Activated naive CD4-positive, alpha-beta T cell treated with anti-CD3 and anti-CD28 coated beads, Interleukin-2, amount 50 U/mL, for 16 hours (primary cell): Measurements from ENCODE around the gene TP63.
"Not testable (repeated sequence)": the region's sequence is repeated elsewhere in the genome, so short reads cannot be mapped to it uniquely, and the experiment has no call there.

Experiments used
- DNase-seq: peaks from one replicate; pipeline ENCODE4 v3.0.0-alpha.2; 2020

Gene TP63

DNA sequence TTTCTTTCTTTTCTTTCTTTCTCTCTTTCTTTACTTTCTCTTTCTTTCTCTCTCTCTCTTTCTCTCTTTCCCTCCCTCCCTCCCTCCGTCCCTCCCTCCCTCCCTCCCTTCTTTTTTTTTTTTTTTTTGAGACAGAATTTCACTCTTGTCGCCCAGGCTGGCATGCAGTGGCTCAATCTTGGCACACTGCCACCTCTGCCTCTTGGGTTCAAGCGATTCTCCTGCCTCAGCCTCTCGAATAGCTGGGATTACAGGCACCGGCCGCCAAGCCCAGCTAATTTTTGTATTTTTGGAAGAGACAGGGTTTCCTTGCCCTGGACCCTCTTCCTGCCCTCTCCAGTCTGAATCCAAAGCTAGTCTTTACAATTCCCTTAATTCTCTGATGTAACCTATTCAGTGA lies 102.9 kb downstream of the TP63 start:
- no peak for DNase-seq

DNA sequence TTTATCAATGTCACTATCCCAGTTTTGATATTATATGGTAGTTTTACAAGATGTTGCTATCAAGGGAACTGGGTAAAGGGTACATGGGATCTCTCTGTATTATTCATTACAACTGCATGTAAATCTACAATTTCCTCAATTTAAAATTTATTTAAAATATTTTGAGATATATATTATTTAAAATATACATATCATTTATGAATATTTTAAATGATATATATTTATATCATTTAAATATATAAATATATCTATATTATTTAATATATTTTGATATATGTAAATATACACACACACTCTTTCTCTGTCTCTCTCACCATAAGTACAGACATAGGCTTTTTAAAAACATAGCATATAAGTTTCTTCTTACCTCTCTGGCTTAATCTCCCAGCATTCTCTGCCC lies 104.7 kb downstream of the TP63 start:
- DNase-seq, result no peak

DNA sequence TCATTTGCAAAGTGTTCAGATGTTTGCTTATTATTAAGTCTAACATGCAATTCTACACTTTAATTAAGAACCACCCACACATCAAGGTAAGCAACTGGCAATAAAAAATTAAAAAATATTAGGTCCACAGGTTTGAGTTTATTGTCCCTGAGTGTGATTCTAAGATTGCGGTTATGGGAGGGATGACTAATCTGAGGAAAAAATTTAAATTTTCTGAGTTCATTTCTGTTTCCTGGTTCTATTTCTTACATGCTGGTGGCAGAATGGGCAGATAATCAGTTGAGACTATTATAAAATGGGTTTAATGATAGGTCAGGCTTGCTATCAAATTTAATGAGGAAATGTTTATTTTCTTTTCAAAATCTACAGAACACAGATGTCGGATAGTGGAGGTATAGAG lies 105.9 kb downstream of the TP63 start:
- DNase-seq, result no peak

DNA sequence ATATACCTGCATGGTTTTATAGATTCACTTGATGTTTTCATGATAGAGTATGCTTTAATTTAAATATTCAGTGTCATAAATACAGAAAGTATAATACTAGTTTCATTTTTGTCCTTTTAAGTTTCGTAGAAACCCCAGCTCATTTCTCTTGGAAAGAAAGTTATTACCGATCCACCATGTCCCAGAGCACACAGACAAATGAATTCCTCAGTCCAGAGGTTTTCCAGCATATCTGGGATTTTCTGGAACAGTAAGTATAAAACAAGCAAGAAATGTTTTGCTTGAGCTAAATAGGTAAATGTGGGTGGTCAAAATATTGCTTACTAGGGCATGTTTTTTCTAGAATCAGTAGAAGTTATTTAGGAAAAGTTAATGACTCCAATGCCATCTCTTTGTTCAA lies 106.4 kb downstream of the TP63 start:
- DNase-seq, result no peak

DNA sequence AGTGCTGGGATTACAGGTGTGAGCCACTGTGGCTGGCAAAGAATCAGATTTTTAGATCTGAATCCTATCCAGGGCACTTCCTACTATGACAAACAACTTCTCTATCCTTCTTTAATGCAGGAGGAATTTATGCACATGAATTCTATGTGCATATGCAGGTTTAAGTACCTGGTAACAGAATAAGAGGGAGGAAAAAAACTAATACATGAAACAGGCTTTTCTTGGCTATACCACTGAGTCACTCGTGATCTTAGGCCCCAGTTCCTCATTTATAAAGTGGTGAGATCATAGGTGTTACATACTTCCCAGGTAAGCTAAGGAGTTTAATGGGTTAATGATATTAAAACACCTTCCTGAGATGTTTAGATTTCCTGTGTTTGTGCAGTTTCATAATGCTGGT lies 108.2 kb downstream of the TP63 start:
- no peak for DNase-seq

DNA sequence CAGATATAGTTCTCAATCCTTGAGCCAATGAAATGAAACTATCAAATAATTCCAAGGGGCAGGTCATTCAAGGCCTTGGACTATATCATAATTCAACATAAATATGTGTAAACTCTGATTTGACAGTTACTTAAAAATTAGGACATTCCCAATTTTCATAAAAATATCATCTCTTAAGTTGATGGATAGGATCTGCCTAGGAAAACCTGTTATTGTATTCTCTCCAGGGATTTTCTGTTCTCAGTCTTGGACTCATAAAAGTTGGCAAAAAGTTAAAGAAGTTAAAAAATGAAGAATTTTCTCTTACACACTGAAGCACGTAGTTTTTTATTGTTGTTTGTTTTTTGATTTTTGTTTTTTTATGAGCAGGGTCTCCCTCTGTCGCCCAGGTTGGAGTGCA lies 109.0 kb downstream of the TP63 start:
- no peak for DNase-seq

DNA sequence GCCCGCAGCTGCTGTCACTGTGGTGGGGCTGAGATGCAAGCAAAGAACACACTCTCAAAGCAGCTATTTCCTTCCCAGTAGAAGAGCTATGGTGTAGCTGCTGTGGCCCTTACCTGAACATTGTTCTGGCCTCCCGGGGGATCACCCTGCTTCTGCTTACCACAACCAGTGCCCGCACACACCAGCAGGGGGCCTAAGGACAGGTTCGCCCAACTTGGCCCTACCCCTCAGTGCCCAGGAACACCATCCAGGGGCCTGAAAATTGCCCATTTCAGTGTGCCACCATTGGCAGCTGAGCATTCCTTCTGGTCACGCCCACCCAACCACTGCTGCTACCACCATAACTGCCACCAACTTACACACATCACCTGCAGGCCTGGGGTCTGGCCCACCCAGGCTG lies 113.0 kb downstream of the TP63 start:
- no peak for DNase-seq

DNA sequence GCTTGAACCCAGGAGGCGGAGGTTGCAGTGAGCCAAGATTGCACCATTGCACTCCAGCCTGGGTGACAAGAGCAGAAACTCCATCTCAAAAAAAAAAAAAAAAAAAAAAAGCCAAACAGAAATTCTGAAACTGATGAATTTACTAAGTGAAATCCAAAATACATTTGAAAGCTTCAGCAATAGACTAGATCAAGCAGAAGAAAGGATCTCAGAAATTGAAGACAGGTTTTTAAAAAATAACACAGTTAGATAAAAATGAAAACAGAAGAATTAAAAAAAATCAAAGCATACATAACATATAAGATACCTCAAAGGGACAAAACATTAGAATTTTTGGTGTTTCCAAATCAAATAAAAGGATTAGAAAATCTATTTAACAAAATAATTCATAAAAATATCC lies 114.4 kb downstream of the TP63 start:
- no peak for DNase-seq

DNA sequence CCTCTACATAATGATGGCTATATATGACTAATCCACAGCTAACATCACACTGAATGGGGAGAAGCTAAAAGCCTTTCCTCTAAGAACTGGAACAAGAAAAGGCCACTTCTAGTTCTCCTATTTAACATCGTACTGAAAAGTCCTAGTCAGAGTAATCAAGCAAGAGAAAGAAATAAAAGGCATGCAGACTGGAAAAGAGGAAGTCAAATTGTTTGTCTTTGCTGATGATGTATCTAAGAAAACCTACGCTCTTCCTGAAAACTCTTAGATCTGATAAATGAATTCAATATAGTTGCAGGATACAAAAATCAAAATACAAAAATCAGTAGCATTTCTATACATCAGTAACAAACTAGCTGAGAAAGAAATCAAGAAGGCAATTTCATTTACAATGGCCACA lies 116.9 kb downstream of the TP63 start:
- no peak for DNase-seq

DNA sequence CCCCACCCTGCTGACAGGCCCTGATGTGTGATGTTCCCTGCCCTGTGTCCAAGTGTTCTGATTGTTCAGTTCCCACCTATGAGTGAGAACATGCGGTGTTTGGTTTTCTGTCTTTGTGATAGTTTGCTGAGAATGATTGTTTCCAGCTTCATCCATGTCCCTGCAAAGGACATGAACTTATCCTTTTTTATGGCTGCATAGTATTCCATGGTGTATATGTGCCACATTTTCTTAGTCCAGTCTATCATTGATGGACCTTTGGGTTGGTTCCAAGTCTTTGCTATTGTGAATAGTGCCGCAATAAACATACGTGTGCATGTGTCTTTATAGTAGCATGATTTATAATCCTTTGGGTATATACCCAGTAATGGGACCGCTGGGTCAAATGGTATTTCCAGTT lies 119.8 kb downstream of the TP63 start:
- not testable (repeated sequence) for DNase-seq

DNA sequence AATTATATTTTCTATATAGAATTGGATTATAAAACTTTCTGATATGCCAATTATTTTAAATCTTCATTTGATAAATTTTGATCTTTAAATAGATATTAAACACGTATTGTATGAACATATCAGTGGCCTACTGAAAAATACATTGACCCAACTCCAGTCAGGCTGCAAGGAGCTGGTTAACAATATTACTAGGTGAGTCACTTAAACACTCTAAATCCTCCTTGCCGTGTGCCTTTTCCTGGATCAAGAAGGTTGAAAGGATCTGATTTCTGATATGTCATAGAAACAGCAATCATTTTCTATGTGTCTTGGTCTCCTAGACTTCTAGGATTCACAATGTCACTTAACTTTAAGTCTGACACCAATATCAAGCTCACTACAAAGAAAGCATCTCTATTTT lies 123.2 kb downstream of the TP63 start:
- no peak for DNase-seq

DNA sequence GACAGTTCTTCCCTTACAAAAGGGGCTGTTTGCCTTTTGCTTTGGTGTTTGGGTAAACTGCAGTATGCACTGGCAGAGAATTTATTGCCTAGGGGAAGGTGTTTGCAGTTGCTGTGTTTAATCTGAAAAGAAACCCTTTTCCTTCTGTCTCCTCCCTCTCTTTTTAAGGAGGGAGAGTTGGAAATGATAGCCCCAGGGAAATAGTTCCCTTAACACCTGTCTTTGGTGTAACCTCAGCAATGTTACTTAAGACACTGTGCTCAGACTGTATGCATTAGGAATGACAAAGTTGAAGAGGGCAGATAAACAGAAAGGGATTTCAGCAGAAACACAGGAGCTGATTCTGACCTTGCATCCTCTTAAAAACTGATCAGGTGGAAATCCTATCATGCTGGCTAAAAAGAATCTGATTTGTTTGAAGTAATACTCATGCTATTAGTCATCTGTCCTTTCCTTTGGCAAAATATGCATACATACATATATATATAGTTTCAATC lies 125.4 kb downstream of the TP63 start:
- no peak for DNase-seq

DNA sequence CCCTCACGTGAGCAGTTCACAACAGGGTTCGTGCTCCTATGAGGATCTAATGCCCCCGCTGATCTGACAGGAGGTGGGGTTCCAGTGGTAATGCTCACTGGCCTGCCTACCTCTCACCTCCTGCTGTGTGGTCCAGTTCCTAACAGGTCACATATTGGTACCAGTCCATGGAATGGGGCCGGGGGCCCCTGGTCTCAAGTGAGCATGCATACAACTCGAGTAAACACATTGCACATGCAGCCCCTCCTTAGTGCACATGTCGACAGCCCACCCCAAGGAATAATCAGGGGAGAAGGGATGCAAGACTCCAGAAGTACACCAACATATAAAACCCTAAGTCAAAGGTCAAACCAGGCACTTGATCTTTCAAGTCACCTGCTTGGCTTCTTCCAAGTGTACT lies 127.0 kb downstream of the TP63 start:
- no peak for DNase-seq

DNA sequence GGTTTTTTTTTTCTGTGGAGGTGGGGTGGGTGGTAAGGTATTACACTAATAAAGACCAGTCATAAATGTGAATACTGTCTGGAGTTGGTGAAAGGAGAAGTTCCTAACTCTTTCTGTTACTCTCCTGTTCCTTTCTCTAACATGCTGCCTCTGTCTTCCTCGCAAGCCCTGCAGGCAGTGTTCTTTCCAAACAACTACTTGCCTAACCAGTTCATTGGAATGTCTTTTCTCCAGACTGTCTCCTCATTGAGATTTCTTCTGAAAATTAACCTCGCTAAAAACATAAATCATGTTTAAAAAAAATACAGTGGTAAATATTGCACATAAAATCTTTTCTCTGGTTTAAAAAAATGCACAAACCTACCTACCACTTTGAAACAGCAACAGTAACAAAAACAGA lies 135.2 kb downstream of the TP63 start:
- no peak for DNase-seq

DNA sequence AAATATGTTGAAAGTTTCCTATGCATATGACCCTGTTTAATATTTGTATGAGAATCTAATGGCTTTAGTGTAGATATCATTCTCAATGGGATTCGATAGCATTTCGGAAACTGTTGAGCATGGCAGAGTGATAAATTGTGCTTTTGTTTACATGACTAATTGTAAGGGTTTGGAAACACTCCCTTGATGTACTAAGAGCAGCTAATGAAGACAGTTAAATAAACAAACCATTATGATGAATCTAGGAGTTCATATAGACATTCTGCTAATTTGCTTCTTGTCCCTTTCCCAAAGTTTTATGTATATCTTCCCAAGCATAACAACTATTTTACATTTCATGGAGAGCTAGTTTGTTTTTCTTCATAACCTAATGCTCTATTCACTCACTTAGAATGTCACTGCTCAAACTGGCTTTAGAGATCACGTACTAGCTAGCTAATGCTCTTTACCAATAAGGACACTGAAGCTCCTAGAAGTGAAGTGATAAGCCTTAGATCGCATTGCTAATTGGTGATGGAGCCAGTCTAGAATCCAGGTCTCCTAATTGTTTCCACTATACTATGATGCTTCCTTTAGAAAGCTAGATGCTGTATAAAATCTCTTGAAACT lies 140.8 kb downstream of the TP63 start:
- no peak for DNase-seq

DNA sequence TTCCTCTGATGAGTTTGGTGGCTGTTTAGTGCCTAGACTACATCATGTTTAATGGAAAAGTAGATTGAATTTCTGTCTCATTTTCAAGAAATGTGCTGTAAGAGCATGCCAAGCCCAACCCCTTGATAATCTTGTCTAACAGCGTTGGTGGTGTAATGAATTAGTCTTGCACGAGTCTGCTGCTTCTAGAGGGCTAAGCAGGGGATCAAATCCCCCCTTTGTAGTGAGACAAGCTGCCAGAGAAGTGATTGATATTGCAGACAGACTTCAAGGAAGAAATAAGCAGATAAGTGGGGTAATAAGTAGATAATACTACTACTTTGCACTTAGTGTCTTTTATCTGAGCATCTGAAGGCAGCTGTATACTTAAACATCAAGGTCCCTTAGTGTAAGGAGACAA lies 141.4 kb downstream of the TP63 start:
- DNase-seq, result no peak

DNA sequence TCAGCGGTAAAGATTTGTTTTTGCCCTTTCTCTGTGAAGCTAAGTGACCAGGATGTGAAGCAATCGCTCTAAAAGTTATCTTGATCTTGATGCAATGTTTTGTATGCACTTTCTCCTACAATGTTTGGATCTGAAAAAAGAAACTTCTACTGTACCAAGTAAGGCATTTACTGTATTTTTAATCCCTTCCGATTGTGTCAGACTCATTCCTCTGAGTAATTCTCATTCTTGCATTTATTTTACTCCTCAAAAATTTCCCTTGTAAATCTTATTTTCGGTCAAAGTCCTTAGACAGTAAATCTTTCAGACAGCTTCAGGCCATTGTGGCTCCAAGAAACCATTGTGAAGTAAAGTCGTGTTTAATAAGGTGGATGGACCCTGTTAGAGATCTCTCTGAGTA lies 141.9 kb downstream of the TP63 start:
- no peak for DNase-seq

DNA sequence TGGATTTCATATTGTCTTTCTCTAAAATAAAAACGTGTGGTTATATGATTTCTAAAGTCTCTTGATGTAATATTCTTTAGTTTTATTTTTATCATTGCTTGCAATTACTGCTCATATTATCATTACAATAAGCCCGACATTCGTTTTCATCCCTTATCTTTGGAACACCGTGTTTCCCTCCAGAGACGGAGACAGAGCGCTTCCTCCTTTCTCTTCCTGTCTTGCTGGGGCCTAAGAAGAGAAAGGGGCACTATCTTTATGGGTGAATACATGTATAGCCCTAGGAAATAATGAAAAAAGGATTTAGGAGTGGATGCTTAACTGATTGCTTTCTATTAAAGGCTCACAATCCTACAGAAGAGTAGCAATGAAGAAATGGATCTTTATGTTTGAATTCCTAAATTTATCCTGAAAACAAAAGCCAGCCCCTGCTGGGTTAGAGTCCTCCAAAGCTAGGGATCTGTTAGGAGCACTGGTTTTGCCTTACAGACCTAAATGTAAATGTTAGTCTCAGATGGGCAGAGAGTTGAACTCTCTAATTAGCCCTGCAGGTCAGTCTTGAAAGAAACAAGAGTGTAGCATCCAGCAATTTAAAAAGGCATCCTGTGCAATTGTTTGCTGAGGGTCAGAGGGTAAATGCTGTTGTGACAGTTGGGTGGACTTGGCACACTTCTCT lies 145.1 kb downstream of the TP63 start:
- DNase-seq, result no peak

DNA sequence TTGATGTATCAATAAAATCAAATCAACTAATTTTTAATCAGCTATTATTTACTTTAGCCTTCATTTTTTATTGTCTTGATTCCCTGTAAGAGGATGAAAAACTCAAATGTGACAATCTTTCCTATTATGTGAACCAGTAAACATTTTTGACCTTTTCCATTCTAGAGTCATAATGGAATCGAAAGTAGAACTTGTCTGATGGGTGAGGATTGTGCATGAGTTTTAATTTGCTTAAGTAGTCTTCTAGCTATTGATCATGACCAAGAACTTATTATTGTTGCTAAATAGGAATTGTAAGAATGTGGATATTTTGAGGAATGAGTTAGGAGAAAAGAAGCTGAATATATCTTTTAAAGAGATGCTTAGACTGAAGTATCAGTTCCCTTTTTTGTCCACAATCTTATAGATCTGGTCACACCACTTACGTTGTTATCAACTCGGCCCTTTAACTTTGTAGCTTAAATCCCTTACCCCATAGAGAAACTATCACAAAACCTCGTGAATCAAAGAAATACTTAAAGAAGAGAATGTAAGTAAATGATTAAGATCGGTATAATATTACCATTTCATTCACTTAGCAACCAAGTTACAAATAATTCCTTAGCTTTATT lies 147.3 kb downstream of the TP63 start:
- DNase-seq, result no peak

DNA sequence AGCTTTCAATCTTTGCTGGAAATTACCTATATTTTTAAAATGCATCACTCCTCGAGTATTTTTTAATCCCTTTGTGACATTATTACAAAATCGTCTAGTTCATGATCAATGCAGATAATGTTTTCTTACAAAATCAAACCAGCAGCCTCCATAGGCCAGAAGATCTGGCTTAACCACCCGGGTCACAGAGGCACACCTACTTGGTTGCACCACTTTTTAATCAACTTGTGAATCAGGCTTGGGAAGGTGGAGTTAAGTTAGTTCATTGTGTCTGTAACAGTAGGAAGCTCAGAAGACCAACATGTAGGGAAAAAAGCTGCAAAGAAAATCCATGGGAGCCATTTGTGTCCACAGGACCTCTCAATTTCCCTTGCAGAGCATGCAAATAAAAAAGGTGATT lies 148.0 kb downstream of the TP63 start:
- no peak for DNase-seq

DNA sequence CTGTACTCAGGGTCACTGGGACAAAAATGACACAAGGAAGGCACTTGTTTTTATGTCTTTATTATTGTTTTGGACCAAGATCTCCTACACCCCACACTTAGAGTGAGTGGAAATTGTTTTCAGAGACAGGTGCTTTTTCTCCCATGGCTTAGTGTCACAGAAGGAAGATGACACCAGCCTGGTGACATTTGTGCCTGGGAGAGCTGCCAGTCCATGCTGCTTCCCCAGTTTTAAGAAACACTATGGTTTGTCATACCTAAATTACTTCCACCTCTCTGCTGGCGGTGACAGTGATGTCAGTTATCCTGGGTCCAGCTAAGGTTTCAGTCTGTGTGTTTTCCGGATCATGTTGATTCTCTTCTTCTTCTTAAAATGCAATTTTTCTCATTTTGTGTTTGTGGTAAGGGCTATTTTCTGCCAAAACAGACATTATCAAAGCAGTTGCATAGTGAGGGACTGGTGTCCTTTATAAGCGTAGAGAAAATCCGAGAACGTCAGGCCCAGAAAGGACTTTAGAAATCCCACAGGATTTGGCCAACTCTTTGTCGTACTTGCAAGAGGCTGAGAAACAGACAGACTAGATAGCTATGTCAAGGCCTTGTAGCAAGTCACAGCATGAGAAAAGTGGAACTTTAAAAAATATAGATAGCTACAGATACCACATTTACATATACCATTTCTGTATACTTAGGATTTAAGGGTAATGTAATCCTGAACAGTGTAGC lies 149.5 kb downstream of the TP63 start:
- no peak for DNase-seq

DNA sequence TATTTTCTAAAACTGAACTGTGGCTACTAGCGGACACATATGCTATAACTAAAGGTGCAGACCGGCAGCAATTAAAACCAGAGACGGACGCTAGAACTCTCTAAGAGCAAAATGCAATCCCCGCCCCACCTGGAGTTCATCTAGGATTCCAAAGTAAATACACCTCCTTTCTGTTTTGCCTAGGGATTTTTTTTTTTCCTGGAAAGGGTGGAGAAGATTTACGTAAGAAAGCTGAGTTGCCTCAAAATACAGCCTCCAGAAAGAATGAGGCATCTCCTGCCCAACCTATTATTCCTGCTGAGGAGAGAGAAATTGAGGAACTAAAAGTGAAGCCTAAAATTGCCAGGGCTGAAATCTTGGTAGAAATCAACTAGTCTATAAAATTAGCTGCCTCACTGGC lies 150.2 kb downstream of the TP63 start:
- no peak for DNase-seq

DNA sequence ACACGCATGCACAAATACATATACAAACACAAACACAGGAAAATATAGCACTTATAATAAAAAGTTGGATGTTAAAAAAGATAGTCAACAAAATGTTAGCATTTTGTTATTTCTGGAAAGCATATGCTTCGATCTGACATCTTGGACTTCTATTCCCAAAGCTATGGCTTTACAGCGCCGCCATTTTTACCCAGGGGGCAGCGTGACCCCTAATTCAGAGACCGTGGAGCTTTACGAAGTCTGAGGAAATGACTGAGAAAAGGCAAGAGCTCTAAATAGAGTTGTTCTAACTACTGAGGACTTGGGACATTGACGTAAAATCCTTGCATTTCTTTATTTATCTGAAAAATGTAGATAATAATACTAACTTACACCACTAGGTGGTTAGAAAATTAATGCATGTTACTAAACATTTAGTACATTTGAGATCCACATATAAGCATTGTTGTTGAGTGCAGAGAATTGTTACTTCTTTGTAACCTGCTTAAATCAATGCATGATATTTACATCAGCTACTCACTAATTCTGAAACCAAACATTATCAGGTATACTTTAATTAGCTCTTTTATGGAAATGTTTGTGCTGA lies 155.4 kb downstream of the TP63 start:
- no peak for DNase-seq

DNA sequence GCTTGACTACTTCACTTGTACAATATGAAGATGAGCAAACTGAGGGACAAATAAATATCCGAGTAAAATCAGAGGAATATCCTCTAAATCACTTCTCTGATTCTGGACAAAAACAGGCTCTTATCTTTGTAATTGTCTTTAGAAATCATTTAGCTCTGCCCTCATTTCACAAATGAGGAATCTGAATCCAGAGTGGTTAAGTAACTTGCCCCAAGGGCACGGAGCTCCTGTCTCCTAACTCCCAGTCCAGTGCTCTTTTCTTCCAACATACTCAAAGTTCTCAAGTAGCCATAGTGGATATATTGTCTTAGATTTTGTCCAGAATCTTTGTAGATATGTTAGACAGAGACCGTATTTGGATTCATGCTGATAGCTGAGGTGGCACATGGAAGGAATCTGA lies 156.0 kb downstream of the TP63 start:
- no peak for DNase-seq
